ENCODE data around the gene TAC4. TPM values are rescaled to one million over a fixed set of nuclear protein-coding genes. Genes with fewer than 3 reads are reported as not detected.

TAC4 gene
- total and polyA plus RNA-seq, 2 of the 13 experiments (the other 11 are each of a cell fraction or from before 2014, with no cell fraction given) = not detected

- TF ChIP-seq ZBTB2 (CRISPR knock-in tag; IDR thresholded peaks at IDR 0.05; ENCODE audit: low read depth) (no peak), WIZ (CRISPR knock-in tag; IDR thresholded peaks at IDR 0.05) (no peak), GTF3A (CRISPR knock-in tag; conservative IDR thresholded peaks at IDR 0.05) (no peak), HHEX (CRISPR knock-in tag; IDR thresholded peaks at IDR 0.05) (no peak), KDM1A (CRISPR knock-in tag; IDR thresholded peaks at IDR 0.05) (peak; percentile 86), KDM3A (CRISPR knock-in tag; IDR thresholded peaks at IDR 0.05; ENCODE audit: low read depth) (no peak), CBX1 (IDR thresholded peaks at IDR 0.05; ENCODE audit: low read depth) (no peak), CREB3 (CRISPR knock-in tag; IDR thresholded peaks at IDR 0.05) (no peak), ZNF512B (CRISPR knock-in tag; IDR thresholded peaks at IDR 0.05; ENCODE audit: borderline replicate concordance) (0 out of 2 replicates have a peak, but pooled peaks have one; percentile 46), ZSCAN20 (CRISPR knock-in tag; IDR thresholded peaks at IDR 0.05; ENCODE audit: borderline replicate concordance) (no peak), MEF2D (CRISPR knock-in tag; IDR thresholded peaks at IDR 0.05) (0 out of 2 replicates have a peak, but pooled peaks have one; percentile 38), NCOA5 (CRISPR knock-in tag; IDR thresholded peaks at IDR 0.05) (no peak), BHLHE40 (IDR thresholded peaks at IDR 0.05; ENCODE audit: low read length) (no peak), ZBTB38 (CRISPR knock-in tag; IDR thresholded peaks at IDR 0.05) (no peak), AGO1 (IDR thresholded peaks at IDR 0.05; ENCODE audit: low read depth, low read length, poor library complexity, severe bottlenecking) (no peak), SMAD3 (CRISPR knock-in tag; IDR thresholded peaks at IDR 0.05) (peak; percentile 46; the same call in 1 of the 2 replicates), ZNF580 (CRISPR knock-in tag; IDR thresholded peaks at IDR 0.05; ENCODE audit: borderline replicate concordance, low read depth) (0 out of 2 replicates have a peak, but pooled peaks have one; percentile 50), DBP (CRISPR knock-in tag; IDR thresholded peaks at IDR 0.05; ENCODE audit: not compliant biosample characterization) (no peak), BORCS8-MEF2B (CRISPR knock-in tag; IDR thresholded peaks at IDR 0.05) (peak; percentile 36; the same call in 1 of the 2 replicates), ZHX1 (CRISPR knock-in tag; IDR thresholded peaks at IDR 0.05; ENCODE audit: low read depth) (0 out of 2 replicates have a peak, but pooled peaks have one; percentile 40), ZNF619 (CRISPR knock-in tag; IDR thresholded peaks at IDR 0.05) (no peak), ZNF451 (CRISPR knock-in tag; IDR thresholded peaks at IDR 0.05) (no peak)
Observed at GRCh38 chr17:49862781-49863331, 15.0 kb upstream of the TAC4 start (continued).

Measured in HepG2 (cell line).